RWPE1 (cell line): Measurements from ENCODE around the gene FLRT1.
A peak's percentile ranks its signal among the peaks of the same experiment; 100 is the strongest.

ENCODE experiments used
- CTCF ChIA-PET: fragments of 350-600 bp; sonication (Branson Sonifier 250); formaldehyde crosslinking; extraction: SDS; loops from one replicate; lab custom pipeline; 2021; lab: Yijun Ruan, JAX
- POLR2A ChIA-PET: fragments of 400-600 bp; formaldehyde crosslinking; extraction: SDS; loops from one replicate; lab custom pipeline; 2020; ENCODE audit warnings: antibody characterized with exemption; ENCODE audit not compliant: low non-redundant PET; lab: Yijun Ruan, JAX
- DNase-seq: peaks from one replicate; pipeline ENCODE4 v3.0.0; 2012; ENCODE audit warnings: low spot score
- H3K27ac ChIP-seq: fragments of 450-650 bp; 2 replicates; pipeline ENCODE4 v1.5.1; 2017
- CTCF ChIP-seq: fragments of 450-650 bp; conservative IDR thresholded peaks from 2 replicates; pipeline ENCODE4 v1.5.1; 2017; ENCODE audit warnings: low read depth, mild to moderate bottlenecking

Gene FLRT1, protein sequence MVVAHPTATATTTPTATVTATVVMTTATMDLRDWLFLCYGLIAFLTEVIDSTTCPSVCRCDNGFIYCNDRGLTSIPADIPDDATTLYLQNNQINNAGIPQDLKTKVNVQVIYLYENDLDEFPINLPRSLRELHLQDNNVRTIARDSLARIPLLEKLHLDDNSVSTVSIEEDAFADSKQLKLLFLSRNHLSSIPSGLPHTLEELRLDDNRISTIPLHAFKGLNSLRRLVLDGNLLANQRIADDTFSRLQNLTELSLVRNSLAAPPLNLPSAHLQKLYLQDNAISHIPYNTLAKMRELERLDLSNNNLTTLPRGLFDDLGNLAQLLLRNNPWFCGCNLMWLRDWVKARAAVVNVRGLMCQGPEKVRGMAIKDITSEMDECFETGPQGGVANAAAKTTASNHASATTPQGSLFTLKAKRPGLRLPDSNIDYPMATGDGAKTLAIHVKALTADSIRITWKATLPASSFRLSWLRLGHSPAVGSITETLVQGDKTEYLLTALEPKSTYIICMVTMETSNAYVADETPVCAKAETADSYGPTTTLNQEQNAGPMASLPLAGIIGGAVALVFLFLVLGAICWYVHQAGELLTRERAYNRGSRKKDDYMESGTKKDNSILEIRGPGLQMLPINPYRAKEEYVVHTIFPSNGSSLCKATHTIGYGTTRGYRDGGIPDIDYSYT

GRCh38 chr11:64035576-64035975 is at the start of gene FLRT1:
Gene FLRT1, plus strand, starts transcription at chr11:64035931. Its CDS starts 80,337 bp downstream, at chr11:64116268.
- DNase-seq, result no peak
- no peak for TF ChIP-seq CTCF
- POLR2A ChIA-PET, result no interaction called here
- H3K27ac ChIP-seq, result no peak within 1 kb of the TSS; the same call in 1 of the 2 replicates
- CTCF ChIA-PET, result no interaction called here

GRCh38 chr11:63986156-63986931 is 49.4 kb upstream of the FLRT1 start, which contains the start of gene OTUB1:
Gene OTUB1, plus strand, starts transcription at chr11:63986438. Its CDS starts 19 bp downstream, at chr11:63986457.
- CTCF ChIA-PET, result interaction anchor here (0.5 to 1.0 kb wide), 2 partner anchors 159 to 331 kb away, joined by 3 to 5 read pairs; no protein-coding TSS in a partner anchor
- peak; percentile 96 for DNase-seq

GRCh38 chr11:63986932-63987513 is 48.7 kb upstream of the FLRT1 start:
- TF ChIP-seq CTCF, result no peak
- no peak for DNase-seq
- ChIA-PET POLR2A (interaction anchor here (0.5 kb wide), 1 partner anchor 14 kb away, joined by 6 read pairs; no protein-coding TSS in a partner anchor), CTCF (interaction anchor here (0.5 to 1.6 kb wide), 2 partner anchors 13 to 332 kb away, joined by 5 read pairs; no protein-coding TSS in a partner anchor)
- H3K27ac ChIP-seq, result peak overlapping the region; percentile 94

More at GRCh38 chr11:63986156-63986931, 49.4 kb upstream of the FLRT1 start, which contains the start of gene OTUB1:
- H3K27ac ChIP-seq, result peak within 1 kb of the TSS; percentile 94
- POLR2A ChIA-PET, result no interaction called here
- no peak for TF ChIP-seq CTCF

DNA sequence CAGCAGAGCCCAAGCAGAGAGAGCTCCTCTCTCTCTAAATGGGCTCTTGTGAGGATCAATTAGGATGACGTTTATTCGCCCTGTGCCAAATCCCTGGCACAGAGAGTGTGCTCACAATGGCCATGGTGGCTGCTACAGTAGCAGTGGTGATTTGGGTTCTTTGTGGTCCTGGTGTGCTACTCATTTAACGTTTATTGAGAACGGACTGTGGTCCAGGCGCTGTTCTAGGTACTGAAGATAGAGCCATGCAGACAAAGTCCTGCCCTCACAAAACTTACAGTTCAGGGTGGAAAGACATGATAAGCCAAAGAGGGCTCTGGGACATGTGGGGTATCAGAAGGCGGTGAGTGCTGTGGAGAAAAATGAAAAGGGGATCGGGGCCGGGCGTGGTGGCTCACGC is 44.2 kb upstream of the FLRT1 start:
- H3K27ac ChIP-seq, result peak overlapping the region; percentile 28
- TF ChIP-seq CTCF, result no peak
- CTCF ChIA-PET, result no interaction called here
- POLR2A ChIA-PET, result no interaction called here
- DNase-seq, result no peak

DNA sequence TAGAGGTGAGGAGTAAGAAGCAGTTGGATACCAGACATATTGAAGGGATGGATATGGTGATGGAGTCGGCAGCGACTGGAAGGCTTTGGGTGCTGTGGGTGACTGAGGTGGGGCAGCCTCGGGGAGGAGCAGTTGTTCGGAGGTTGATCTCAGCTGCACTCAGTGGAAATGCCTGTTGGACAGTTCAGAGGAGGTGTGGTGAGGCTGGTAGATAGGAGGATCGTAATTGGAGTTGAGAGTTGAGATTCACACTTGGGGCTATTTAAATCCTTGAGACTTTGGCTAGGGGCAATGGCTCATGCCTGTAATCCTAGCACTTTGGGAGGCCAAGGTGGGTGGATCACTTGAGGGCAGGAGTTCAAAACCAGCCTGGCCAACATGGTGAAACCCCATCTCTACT is 42.6 kb upstream of the FLRT1 start:
- ChIA-PET CTCF (no interaction called here), POLR2A (no interaction called here)
- no peak for TF ChIP-seq CTCF
- H3K27ac ChIP-seq, result peak overlapping the region; percentile 85
- no peak for DNase-seq
